SU-DHL-6 (cell line): Measurements from ENCODE around the gene SCRT2.
"Not testable (repeated sequence)": the region's sequence is repeated elsewhere in the genome, so short reads cannot be mapped to it uniquely, and the experiment has no call there.

Experiments
- CTCF ChIP-seq: fragments of 200-600 bp; sonication (generic); IDR thresholded peaks from one replicate; pipeline ENCODE4 v1.5.1; 2017; ENCODE audit warnings: antibody characterized with exemption, mild to moderate bottlenecking, low read length, moderate library complexity; ENCODE audit not compliant: insufficient read depth, poor library complexity, severe bottlenecking
- EZH2phosphoT487 ChIP-seq: fragments of 200-600 bp; sonication (generic), shearing (Covaris generic); conservative IDR thresholded peaks from 2 replicates; pipeline ENCODE4 v1.6.1; 2018; ENCODE audit warnings: mild to moderate bottlenecking, antibody characterized with exemption, low read length, moderate library complexity, mixed read lengths

GRCh38 chr20:642013-642397 lies 33.6 kb downstream of the SCRT2 start:
- TF ChIP-seq CTCF, EZH2phosphoT487: not testable (repeated sequence)
